DMS 273 (cell line): ENCODE measurements around the gene KCTD5.

Experiments used
- DNase-seq: peaks from one replicate; lab custom pipeline; 2025; ENCODE audit not compliant: unreplicated experiment; lab: John Stamatoyannopoulos, UW

The KCTD5 gene

GRCh38 chr16:2748757-2749455, 66.6 kb downstream of the KCTD5 start:
- DNase-seq = no peak

GRCh38 chr16:2749476-2749875, 67.2 kb downstream of the KCTD5 start:
- no peak for DNase-seq

- no peak for DNase-seq
Observed at GRCh38 chr16:2749936-2750335, 67.6 kb downstream of the KCTD5 start.

GRCh38 chr16:2751577-2752034, 69.3 kb downstream of the KCTD5 start:
- peak; percentile 86 for DNase-seq

- peak; percentile 99 for DNase-seq
Observed at GRCh38 chr16:2752035-2752849, 69.9 kb downstream of the KCTD5 start, which contains the start of gene SRRM2. SRRM2 (plus strand) TSS chr16:2752638; CDS start chr16:2756365, 3,727 bp downstream.

GRCh38 chr16:2752850-2753732, 70.8 kb downstream of the KCTD5 start:
- peak; percentile 94 for DNase-seq

GRCh38 chr16:2753733-2754020, 71.4 kb downstream of the KCTD5 start:
- DNase-seq = no peak

- DNase-seq = no peak
Observed at GRCh38 chr16:2755158-2755557, 72.8 kb downstream of the KCTD5 start.

- DNase-seq = no peak
Observed at GRCh38 chr16:2756288-2757015, 74.1 kb downstream of the KCTD5 start.

- no peak for DNase-seq
Observed at GRCh38 chr16:2757344-2757743, 75.0 kb downstream of the KCTD5 start.
